Activated CD4-positive, CD25-positive, alpha-beta regulatory T cell (primary cell): Measurements from ENCODE around the gene HABP2.

ENCODE experiments used
- DNase-seq, 4 experiments: peaks; one replicate each; lab custom pipeline; 2025; lab: John Stamatoyannopoulos, UW

HABP2 gene

GRCh38 chr10:113631684-113632367 lies 79.0 kb downstream of the HABP2 start:
- no peak for DNase-seq
